ENCODE measurements around the gene SSX7.

- TF ChIP-seq POLR2A (IDR thresholded peaks at IDR 0.05) = no peak
- TF ChIP-seq POLR2AphosphoS5 (IDR thresholded peaks at IDR 0.05) = no peak
- TF ChIP-seq CTCF (IDR thresholded peaks at IDR 0.05) = no peak
Measured at GRCh38 chrX:52598886-52599285, 55.8 kb downstream of the SSX7 start.
